GM21360 (cell line): ENCODE data around the gene MAP7.
"Not testable (repeated sequence)": the region's sequence is repeated elsewhere in the genome, so short reads cannot be mapped to it uniquely, and the experiment has no call there.

Experiments used
- ATAC-seq: cut with Tn5 transposase; IDR thresholded peaks from one replicate; pipeline ENCODE4 v1.9.1; 2021; ENCODE audit warnings: mild to moderate bottlenecking, moderate library complexity; ENCODE audit not compliant: unreplicated experiment

The MAP7 gene

GRCh38 chr6:136510299-136510698 is 39.9 kb downstream of the MAP7 start:
- no peak for ATAC-seq

GRCh38 chr6:136508725-136509392 is 41.4 kb downstream of the MAP7 start:
- no peak for ATAC-seq

- ATAC-seq, result no peak
Observed at GRCh38 chr6:136506124-136506799, 44.0 kb downstream of the MAP7 start.

GRCh38 chr6:136503303-136504029 is 46.8 kb downstream of the MAP7 start:
- no peak for ATAC-seq

- no peak for ATAC-seq
Observed at GRCh38 chr6:136502786-136503185, 47.4 kb downstream of the MAP7 start.

GRCh38 chr6:136501514-136501913 is 48.7 kb downstream of the MAP7 start:
- no peak for ATAC-seq

- no peak for ATAC-seq
Observed at GRCh38 chr6:136501096-136501495, 49.1 kb downstream of the MAP7 start.

GRCh38 chr6:136500414-136500813 is 49.8 kb downstream of the MAP7 start:
- no peak for ATAC-seq

- ATAC-seq, result no peak
Observed at GRCh38 chr6:136499370-136499769, 50.9 kb downstream of the MAP7 start.

GRCh38 chr6:136496449-136496848 is 53.8 kb downstream of the MAP7 start:
- ATAC-seq, result not testable (repeated sequence)

- ATAC-seq, result no peak
Observed at GRCh38 chr6:136494710-136495109, 55.5 kb downstream of the MAP7 start.

- ATAC-seq, result no peak
Observed at GRCh38 chr6:136494059-136494458, 56.2 kb downstream of the MAP7 start.

GRCh38 chr6:136492409-136492808 is 57.8 kb downstream of the MAP7 start:
- ATAC-seq, result no peak

GRCh38 chr6:136491754-136492153 is 58.5 kb downstream of the MAP7 start:
- ATAC-seq, result no peak

GRCh38 chr6:136491251-136491650 is 59.0 kb downstream of the MAP7 start:
- no peak for ATAC-seq

- ATAC-seq, result not testable (repeated sequence)
Observed at GRCh38 chr6:136489689-136490033, 60.6 kb downstream of the MAP7 start.

GRCh38 chr6:136487759-136488425 is 62.3 kb downstream of the MAP7 start:
- no peak for ATAC-seq

- no peak for ATAC-seq
Observed at GRCh38 chr6:136486357-136486756, 63.9 kb downstream of the MAP7 start.

GRCh38 chr6:136483906-136484305 is 66.3 kb downstream of the MAP7 start:
- ATAC-seq, result no peak

GRCh38 chr6:136483005-136483404 is 67.2 kb downstream of the MAP7 start:
- not testable (repeated sequence) for ATAC-seq

- no peak for ATAC-seq
Observed at GRCh38 chr6:136477548-136477947, 72.7 kb downstream of the MAP7 start.

- ATAC-seq, result no peak
Observed at GRCh38 chr6:136475686-136476085, 74.5 kb downstream of the MAP7 start.
